NCI-H2081 treated with DMSO at 0.1 percent for 48 hours (cell line): ENCODE measurements around the gene NUDT4.

Experiments
- DNase-seq: peaks from one replicate; lab custom pipeline; 2025; lab: John Stamatoyannopoulos, UW

Gene NUDT4

DNA sequence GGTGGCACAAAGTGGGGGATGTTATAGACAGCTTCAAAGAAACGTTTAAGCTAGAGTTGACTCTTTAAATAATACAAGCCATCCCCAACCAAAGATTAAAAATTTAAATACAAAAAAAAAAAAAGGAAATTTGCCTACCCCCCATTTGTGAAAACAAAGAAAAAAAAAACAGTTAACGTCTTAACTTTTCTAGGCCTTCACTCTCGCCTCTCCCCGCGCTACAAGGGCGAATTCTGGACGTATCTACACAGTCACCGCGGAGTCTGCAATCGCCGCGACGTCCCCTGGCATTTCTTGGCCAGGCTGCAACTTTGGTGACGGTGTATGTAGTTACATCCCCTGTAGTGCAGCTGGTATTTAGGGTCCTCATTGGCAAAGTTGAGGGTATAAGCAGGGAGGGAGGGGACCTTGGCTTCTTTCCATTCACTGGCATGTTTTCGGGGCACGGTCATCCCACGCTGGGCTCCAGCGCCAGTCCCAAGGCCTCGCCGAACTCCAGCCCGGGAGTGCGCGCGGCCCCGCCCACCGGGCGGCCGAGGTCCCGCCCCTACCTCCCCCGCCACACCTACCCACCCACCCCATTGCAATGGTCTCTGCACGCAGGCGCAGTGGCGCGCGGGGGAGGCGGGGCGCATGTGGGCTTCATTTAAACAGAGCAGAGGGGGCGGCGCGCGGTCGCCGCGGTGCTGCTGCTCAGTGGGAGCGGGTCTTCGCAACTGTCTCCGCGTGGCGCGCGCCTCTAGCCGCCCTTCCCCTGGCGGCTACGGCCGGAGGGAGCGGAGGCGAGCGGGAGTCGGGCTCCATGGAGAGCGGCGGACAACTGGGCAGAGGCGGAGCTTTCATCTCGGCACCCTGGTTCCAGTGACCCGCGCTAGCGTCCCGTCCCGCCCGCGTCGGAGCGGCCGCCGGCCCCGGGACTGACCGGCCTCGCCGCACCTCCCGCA lies at the start of gene NUDT4:
Gene NUDT4 (plus strand): TSS at position 674 of the 944 bp plus-strand sequence. CDS start 398 bp downstream, outside the sequence.
- peak; percentile 44 for DNase-seq

DNA sequence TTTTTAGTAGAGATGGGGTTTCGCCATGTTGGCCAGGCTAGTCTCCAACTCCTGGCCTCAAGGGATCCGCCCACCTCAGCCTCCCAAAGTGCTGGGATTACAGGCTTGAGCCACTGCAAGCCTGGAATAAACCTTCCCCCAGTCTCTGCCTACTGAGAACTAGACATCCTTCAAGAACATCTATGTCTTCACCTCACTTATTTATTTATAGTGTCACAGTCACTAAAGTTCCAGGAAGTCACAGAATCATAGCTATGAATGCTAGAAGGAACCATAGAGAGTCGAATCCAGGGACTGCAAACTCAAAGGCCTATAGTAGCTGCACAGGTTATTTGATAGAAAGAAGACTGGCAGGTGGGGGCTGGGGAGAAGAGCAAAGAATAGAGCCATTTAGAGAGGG lies 44.7 kb upstream of the NUDT4 start:
- no peak for DNase-seq

DNA sequence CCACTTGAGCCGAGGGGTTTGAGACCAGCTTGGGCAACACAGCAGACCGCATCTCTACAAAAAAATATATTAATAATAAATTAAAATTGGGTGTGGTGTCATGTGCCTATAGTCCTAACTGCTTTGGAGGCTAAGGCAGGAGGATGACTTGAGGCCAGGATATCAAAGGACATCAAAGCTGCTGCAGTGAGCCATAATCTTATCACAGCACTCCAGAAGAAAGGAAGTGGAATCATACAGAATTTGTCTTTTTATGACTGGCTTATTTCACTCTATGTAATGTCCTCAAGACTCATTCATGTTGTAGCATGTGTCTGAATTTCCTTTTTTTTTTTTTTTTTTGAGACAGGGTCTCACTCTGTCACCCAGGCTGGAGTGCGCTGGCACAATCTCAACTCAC lies 43.9 kb upstream of the NUDT4 start:
- no peak for DNase-seq

DNA sequence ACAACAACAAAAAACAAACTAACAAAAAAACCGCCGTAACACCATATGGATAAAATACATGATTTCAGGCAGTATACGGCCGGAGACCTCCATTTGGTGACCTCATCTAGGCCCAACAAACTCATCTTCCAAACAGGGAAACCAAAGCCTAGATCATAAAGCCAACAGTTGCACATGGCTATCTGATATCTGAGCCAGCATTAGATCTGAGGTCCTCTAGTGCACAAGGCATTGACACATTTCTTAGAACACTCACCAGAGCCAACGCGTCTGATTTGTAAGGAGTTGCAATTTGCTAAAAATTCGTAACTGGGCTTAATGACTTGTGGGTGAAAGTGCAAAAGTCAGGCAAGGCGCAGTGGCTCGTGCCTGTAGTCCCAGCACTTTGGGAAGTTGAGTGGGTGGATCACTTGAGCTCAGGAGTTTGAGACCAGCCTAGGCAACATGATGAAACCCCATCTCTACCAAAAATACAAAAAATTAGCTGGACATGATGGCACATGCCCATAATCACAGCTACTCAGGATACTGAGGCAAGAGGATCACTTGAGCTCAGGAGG lies 42.0 kb upstream of the NUDT4 start:
- DNase-seq: no peak

DNA sequence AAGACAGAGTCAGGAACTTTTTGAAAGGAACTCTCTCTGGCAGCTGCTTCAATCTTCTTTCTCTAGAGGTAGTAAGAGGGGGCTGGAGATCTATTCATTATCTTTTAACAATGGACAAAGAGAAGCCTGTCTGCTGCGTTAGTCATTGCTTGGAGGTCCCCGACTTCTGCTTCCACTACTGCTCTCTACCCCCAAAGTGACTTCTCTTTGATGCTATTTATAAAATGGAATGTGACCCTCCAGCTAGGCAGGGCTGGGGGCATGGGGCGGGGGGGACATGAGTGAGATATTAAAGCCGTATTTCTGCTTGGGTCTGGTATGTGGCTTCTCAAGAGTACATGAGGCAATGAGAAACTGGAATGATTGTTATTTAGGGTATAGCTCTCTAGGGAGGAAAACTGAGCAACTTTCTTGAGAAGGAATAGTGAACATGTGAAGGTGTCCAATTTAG lies 41.4 kb upstream of the NUDT4 start:
- no peak for DNase-seq

DNA sequence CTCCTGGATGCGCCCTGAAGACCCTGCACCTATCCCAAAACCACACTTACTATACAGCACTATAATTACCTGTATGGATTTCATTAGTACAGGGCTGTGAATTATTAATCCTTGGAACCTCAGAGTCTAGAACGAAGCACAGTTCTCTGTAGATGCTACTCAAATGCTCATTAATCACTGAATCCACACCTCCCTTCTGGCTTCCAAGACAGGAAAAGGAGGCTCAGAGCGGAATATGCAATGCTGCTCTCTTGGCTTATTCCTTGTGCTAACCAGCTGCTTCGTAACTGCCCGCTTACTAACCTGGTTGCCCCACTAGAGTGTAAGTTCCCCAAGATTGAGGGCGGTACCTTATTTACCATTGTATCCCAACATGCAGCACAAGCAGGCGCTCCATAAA lies 39.1 kb upstream of the NUDT4 start:
- no peak for DNase-seq

DNA sequence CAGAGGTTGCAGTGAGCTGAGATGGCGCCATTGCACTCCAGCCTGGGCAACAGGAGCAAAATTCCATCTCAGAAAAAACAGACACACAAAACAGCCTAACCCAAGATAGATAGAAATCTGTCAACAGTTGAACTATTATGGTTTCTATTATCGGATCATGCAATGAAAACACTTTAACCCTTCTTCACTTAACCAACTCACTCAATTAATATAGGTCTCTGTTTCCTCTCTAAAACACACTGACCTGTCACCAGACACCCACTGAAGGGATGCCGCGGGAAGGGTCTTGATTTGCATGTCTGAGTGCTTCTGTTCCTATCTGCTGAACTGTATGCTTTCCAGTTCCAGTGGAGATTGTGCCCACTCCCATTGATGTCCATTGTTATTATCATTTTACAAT lies 38.0 kb upstream of the NUDT4 start:
- DNase-seq: no peak

DNA sequence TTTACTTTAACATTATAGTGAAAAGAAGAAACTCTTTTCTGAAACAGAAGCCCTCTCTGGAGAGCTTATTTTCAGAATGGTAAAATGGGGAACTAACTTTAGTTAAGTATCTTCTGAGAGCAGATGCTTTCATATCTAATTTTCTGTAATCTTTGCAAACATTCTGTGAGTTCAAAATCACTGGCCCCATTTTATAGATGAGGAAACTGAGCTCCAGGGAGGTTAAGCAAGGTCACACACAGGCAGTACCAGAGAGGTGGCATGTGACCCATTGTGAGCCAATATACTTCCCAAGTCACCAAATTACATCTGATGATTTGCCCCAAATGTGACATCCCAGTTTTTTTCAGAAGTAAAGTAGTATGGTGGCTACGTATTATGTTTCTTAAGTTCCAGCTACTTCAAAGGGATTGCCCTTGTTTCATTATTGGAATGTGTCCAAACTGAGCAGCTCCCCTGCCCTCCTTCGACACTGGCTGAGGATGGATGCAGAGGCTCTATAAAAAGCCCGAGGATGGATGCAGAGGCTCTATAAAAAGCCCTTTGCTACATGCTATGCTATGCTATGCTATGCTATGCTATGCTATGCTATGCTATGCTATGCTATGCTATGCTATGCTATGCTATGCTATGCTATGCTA lies 36.2 kb upstream of the NUDT4 start:
- no peak for DNase-seq

DNA sequence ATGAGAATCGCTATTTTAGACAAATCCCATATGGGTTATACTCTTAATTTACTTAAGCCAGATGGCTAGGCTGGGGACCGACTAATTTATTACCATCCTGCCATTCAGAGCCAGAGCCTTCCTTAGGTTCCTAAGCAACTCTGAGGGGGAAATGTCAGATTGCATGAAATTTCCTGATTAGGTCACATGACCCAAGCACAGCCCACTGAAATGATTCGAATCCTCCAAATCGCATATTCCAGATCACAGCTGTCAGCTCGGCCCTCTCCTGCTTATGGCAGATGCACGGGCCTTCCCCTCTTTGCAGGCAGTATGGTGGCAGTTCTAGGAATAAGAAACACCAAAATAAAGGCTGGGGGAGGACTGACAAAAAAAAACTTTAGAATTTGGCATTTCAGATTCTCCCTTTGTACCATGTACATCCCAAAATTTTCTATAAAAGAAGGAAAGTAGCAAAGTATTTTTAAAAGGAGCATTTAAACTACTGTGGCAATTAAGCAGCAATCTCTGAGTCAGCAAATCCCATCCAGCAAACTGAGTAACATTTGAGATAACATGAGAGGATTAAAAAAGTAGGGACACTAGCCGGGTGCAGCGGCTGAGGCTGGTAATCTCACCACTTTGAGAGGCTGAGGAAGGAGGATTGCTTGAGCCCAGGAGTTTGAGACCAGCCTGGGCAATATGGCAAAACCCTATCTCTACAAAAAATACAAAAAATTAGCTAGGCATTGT lies 30.5 kb upstream of the NUDT4 start:
- DNase-seq: no peak

DNA sequence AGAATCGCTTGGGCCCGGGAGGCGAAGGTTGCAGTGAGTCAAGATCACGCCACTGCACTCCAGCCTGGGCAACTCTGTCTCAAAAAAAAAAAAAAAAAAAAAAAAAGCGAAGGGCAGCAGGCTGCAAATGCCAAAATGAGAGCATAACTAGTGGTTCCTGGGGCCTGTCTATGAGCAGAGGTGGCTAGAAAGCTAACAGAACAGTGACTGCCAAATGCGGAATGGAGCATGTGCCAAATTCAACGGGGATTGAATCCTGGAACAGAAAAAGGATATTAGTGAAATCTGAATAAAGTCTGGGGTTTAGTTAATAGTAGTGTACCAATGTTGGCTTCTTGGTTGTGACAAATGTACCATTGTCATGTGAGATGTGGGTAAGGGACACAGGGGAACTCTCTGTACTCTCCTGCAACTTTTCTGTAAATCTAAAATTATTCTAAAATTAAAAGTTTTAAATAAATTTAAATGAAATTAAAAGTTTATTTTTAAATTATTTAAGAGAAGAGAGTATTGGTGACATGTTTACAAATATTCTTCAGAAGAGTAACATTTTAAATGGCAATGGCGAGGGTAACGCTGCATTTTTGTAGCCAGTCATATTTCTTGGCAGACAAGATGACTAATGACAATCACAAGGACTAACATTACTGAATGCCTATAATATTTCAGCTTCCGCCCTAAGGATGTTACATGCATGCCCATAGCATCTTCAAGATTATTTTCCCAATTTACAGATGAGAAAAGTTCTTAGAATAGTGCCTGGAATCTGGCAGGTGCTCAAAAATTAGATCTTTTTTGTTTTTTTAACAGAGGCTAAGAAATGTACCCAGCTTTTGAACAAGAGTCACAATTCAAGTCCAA lies 28.9 kb upstream of the NUDT4 start:
- no peak for DNase-seq

DNA sequence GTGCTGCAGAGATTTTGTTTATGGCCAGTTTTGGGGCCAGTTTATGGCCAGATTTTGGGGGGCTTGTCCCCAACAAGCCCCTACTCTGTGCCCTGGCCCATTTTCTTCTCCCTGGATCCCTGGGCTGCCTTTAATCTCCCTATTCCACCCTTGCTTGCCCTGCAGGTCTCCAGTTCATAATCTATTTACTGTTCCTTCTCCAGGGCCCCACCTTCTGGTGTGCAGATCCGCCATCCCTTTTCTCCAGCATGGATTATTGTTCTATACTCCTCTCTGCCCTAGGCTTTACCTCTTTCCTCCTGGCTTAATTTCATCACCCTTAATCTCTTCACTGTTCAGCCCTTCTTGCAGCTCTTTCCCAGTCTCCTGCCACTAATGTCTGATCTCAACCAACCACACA lies 26.0 kb upstream of the NUDT4 start:
- no peak for DNase-seq

DNA sequence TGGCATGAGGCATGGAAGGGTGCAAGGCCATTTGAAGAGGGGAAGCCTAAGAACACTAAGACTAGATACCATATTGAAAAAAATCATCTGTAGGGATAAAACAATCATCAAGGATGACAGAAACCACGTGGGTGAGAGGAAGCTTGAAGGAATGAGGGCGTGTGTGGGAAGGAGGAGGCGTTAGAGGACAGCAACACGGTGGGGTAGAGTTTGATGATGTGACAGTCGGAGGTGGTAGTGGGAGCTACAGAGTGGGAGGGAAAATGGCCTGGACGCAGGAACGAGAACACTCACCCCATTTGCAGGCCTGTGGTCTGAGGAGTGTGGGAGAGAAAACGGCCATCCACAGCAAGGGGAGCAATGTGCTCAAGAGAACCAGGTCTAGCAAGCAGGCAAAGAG lies 25.4 kb upstream of the NUDT4 start:
- no peak for DNase-seq

DNA sequence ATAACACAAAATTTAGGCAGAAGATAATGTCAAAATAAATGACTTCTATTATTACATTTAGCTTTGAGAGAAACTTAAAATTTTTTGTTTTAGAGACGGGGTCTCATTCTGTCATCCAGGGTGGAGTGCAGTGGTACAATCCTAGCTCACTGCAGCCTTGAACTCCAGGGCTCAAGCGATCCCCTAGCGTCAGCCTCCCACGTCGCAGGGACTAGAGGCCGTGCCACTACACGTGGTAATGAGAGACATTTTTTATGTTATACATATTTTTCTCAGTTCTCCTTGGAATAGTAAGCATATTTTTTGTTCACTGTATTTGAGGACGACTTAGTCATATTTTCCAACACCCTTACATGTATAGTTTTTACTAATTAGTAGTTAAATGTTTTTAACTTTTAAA lies 21.5 kb upstream of the NUDT4 start:
- DNase-seq: no peak

DNA sequence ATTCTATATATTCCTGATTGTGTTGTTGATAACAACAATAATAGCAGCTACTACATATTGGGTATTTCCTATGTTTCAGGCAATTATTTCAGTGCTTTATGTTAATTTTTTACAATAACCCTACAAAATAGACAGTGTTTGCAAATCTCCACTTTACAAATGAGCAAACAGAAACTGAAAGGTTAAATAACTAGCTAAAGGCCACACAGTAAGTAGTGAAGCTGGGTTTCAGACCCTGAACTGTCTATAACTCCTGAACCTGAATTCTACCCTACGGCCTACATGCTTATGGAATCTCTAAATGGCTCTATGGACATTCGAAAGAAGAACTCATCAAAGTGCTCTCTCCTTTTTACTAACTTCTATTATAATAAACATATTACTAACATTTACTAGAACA lies 19.7 kb upstream of the NUDT4 start:
- DNase-seq: no peak

DNA sequence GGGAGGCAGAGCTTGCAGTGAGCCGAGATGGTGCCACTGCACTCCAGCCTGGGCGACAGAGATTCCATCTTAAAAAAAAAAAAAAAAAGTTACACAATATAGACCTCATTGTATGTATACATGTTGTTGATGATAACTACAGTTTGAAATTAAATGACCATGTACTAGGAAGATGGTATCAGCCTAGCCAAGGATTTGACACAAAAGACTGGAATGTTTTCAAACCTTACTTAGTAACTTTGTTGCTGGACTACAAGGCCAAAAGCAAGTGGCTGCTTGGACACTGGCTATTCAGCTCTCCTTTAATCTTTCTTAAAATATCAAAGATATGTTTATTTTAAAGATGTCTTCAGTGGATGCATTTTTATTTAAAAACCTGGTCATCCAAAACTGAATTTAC lies 18.9 kb upstream of the NUDT4 start:
- no peak for DNase-seq

DNA sequence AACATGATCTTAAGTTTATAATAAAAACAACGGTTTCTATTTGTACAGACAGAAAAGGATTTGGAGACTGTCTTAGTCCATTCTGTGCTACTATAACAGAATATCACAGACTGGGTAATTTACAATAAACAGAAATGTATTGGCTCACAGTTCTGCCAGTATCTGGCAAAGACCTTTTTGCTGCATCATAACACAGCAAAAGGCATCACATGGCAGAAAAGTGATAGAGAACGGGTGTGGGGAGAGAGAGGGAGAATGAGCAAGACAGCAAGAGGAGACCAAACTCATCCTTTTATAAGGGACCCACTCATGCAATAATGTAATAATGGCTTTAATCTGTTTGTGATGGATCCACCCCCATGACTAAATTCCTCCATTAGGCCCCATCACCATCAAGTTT lies 17.0 kb upstream of the NUDT4 start:
- no peak for DNase-seq

DNA sequence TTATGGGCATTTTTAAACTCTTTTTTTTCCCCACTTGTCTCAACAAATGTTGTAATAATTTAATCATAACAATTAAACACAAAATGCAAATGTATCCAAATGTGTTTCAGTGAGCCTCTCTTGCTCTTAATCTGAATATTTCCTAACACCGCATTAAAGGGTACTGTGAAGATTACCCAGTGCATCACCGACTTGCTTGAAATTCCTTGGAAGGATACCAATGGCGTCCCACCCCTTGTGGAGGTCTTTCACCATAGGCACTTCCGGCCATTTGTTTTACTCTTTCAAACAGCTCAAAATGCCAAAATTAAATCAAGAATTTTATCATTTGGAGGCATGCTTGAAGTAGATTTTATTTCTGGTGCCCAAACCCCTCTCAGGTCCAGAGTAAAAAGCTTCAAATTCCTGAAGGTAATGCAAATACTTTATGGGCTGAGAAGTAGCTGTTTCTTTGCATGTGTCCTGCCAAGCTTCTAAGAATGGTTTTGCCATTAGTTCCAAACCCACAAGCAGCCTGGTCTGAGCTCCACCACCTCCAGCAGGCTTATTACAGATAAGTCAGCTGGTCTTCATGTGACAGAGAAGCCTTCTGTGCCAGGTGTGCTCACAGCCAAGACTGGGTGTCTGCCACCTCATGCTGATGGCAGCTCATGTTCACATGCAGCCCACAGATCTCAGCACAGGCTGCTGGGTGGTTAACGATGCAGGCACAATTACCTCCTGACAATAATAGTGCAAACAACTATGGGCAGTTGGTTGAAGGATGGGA lies 16.4 kb upstream of the NUDT4 start:
- DNase-seq: no peak

DNA sequence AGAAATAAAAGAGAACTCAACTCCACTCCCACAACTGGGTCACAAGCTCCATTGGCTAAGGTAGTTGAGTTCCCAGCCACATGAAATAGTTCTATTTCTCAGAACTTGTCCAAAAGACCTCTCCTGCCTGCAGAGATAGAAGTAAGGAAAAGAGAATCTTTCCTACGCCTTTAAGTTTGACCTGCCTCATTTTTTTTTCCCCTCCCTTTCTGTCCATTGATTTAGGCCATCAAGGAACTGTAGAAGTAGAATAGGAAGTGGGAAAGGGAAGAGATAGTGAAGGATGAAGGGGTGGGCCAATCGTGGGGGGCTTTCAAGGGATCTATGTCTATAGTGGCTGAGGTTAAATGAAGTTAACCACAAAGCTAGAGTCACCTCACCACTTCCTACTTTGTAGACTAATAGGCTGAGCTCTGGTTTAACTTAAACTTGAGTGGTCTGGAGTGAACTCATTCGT lies 13.9 kb upstream of the NUDT4 start:
- DNase-seq: no peak

DNA sequence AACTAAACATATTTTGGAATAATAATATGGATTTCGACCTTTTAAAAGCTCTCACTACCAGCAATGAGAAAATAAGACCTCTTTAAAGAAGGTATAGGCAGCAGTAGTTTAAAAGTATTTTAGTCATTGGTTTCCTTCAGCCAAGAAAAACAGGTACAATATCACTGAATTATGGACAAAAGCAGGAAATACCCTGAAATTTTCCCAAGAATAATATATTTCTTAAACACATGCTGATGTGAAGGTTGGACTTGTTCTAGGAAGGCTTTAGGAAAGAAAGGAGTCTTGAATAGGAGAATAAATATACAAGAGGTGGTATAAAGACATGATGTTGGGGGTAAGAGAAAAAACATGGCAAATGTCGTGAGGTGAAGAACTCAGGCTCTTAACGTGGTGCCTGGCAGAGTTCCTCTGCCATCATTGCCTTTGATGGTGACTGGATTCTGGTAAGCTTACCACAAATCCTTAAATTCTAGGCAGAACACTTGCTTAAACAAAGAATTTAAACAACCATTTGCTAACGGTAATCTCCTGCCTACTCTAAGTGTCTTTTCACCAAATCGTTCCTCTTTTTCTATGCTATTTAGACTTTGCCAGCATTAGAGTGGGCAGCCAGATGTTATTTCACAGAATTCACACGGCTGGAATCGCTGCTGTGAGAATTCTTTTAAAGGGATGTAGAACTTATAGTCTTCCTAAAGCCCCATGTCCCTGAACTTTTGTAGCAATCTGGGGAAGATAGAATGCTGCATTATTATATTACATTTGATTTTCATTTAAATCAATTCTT lies 11.9 kb upstream of the NUDT4 start:
- no peak for DNase-seq

DNA sequence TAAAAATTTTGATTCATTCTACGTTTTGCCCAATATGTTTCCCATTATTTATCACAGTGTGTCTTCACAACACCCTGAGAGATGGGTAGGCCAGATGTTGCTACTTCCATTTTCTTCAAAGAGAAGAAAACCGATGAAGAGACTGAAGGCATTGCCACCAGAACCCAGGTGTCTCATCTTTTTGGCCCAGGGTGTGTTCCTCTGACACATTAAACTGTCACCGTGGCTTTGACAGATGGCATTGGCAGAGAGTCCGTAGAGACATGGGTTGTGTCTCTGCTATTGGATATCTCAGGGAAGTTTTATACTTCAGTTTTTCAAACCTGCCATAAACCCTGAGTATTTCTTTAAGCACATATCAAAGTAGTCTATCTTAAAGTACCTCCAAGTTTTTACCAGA lies 11.3 kb upstream of the NUDT4 start:
- no peak for DNase-seq
